GM23338 (cell line): ENCODE measurements around the gene NDUFA11. TPM values are rescaled to one million over a fixed set of nuclear protein-coding genes. Genes with fewer than 3 reads are reported as not detected.

Experiments
- ATAC-seq: fragments of 200-7000 bp; cut with Tn5 transposase; 3 replicates; pipeline ENCODE4 v1.9.1; 2020
- DNase-seq: peaks from one replicate; pipeline ENCODE4 v3.0.0-alpha.2; 2015; ENCODE audit warnings: low spot score
- H2AFZ ChIP-seq: fragments of 200-600 bp; sonication (generic); 2 replicates; pipeline ENCODE4 v1.8.0; 2016; ENCODE audit warnings: antibody characterized with exemption, mild to moderate bottlenecking, moderate library complexity
- H3F3A ChIP-seq: fragments of 200-600 bp; sonication (generic); replicated peaks from 2 replicates; pipeline ENCODE4 v1.8.0; 2017; ENCODE audit warnings: antibody characterized with exemption, mixed run types, low read depth
- H3K27ac ChIP-seq: fragments of 200-600 bp; sonication (generic); 2 replicates; pipeline ENCODE4 v1.6.1; 2016; ENCODE audit warnings: low read depth
- H3K27me3 ChIP-seq: fragments of 200-600 bp; sonication (generic); 2 replicates; pipeline ENCODE4 v1.8.0; 2016; ENCODE audit warnings: mild to moderate bottlenecking, mixed run types, moderate library complexity; ENCODE audit not compliant: insufficient read depth
- H3K36me3 ChIP-seq: fragments of 200-600 bp; sonication (generic); 2 replicates; pipeline ENCODE4 v1.8.0; 2016; ENCODE audit warnings: mild to moderate bottlenecking; ENCODE audit not compliant: insufficient read depth
- H3K4me1 ChIP-seq: fragments of 200-600 bp; sonication (generic); 2 replicates; pipeline ENCODE4 v1.8.0; 2016; ENCODE audit warnings: mild to moderate bottlenecking, moderate library complexity; ENCODE audit not compliant: insufficient read depth
- H3K4me2 ChIP-seq: fragments of 200-600 bp; sonication (generic); 2 replicates; pipeline ENCODE4 v1.7.1; 2017; ENCODE audit warnings: mixed run types
- H3K4me3 ChIP-seq: fragments of 200-600 bp; sonication (generic); 2 replicates; pipeline ENCODE4 v1.6.1; 2016; ENCODE audit warnings: mixed run types
- H3K79me2 ChIP-seq: fragments of 200-600 bp; sonication (generic); replicated peaks from 2 replicates; pipeline ENCODE4 v1.8.0; 2017; ENCODE audit warnings: mild to moderate bottlenecking; ENCODE audit not compliant: insufficient read depth
- H3K9me2 ChIP-seq: fragments of 200-600 bp; sonication (generic); 2 replicates; pipeline ENCODE4 v1.8.0; 2017; ENCODE audit not compliant: insufficient read depth
- H4K20me1 ChIP-seq: fragments of 200-600 bp; sonication (generic); replicated peaks from 2 replicates; pipeline ENCODE4 v1.8.0; 2017; ENCODE audit warnings: mild to moderate bottlenecking; ENCODE audit not compliant: insufficient read depth
- H3K27ac Mint-ChIP-seq: 2 replicates; pipeline ENCODE4 v1.8.0; 2020; ENCODE audit warnings: inconsistent platforms, mild to moderate bottlenecking, moderate library complexity, mixed read lengths
- H3K27me3 Mint-ChIP-seq: 3 replicates; pipeline ENCODE4 v1.8.0; 2022; ENCODE audit warnings: low read depth, mild to moderate bottlenecking, moderate library complexity, mixed read lengths, inconsistent platforms; ENCODE audit not compliant: insufficient read depth, poor library complexity
- H3K36me3 Mint-ChIP-seq: 3 replicates; pipeline ENCODE4 v1.8.0; 2021; ENCODE audit warnings: low read depth, mild to moderate bottlenecking, inconsistent platforms, moderate library complexity, mixed read lengths
- H3K4me1 Mint-ChIP-seq: 3 replicates; pipeline ENCODE4 v1.8.0; 2020; ENCODE audit warnings: mild to moderate bottlenecking, inconsistent platforms, mixed read lengths
- H3K4me3 Mint-ChIP-seq: 3 replicates; pipeline ENCODE4 v1.8.0; 2021; ENCODE audit warnings: moderate library complexity, mild to moderate bottlenecking, inconsistent platforms, mixed read lengths
- H3K9me3 Mint-ChIP-seq: 3 replicates; pipeline ENCODE4 v1.8.0; 2020; ENCODE audit warnings: moderate library complexity, mild to moderate bottlenecking, inconsistent platforms, mixed read lengths
- CREB1 ChIP-seq: fragments of 250-450 bp; sonication (Bioruptor Pico); IDR thresholded peaks from 2 replicates; pipeline ENCODE4 v1.5.0; 2020; ENCODE audit warnings: low read depth, mild to moderate bottlenecking, moderate library complexity
- ETS1 ChIP-seq: IDR thresholded peaks from 2 replicates; pipeline ENCODE4 v1.6.1; 2016; ENCODE audit warnings: antibody characterized with exemption
- EZH2 ChIP-seq: fragments of 200-600 bp; sonication (generic); IDR thresholded peaks from one replicate; pipeline ENCODE4 v1.8.0; 2017; ENCODE audit warnings: antibody characterized with exemption, mild to moderate bottlenecking, low read depth; ENCODE audit not compliant: unreplicated experiment
- EZH2phosphoT487 ChIP-seq: fragments of 200-600 bp; sonication (generic); IDR thresholded peaks from one replicate; pipeline ENCODE4 v1.8.1; 2018; ENCODE audit warnings: antibody characterized with exemption; ENCODE audit not compliant: unreplicated experiment
- NANOG ChIP-seq: IDR thresholded peaks from 2 replicates; pipeline ENCODE4 v1.6.1; 2016; ENCODE audit warnings: antibody characterized with exemption, borderline replicate concordance
- POLR2AphosphoS5 ChIP-seq: IDR thresholded peaks from 2 replicates; pipeline ENCODE4 v1.6.1; 2016; ENCODE audit warnings: antibody characterized with exemption, low read depth
- STAT1 ChIP-seq: IDR thresholded peaks from one replicate; pipeline ENCODE4 v1.6.1; 2016; ENCODE audit warnings: antibody characterized with exemption; ENCODE audit not compliant: unreplicated experiment
- ZNF331 ChIP-seq: fragments of 250-450 bp; sonication (Bioruptor Pico); IDR thresholded peaks from 2 replicates; pipeline ENCODE4 v1.5.0; 2020; ENCODE audit warnings: low read depth, mild to moderate bottlenecking, moderate library complexity
- ZNF462 ChIP-seq: fragments of 250-450 bp; sonication (Bioruptor Pico); IDR thresholded peaks from 2 replicates; pipeline ENCODE4 v1.5.0; 2020; ENCODE audit warnings: mild to moderate bottlenecking, moderate library complexity
- polyA plus RNA-seq: library from polyadenylated mRNA; unstranded; fragments of >200 nt; fragmentation: Nextera tagmentation; extraction: Ambion mirVana; gene quantifications from 2 replicates; pipeline ENCODE4 v1.2.1, GENCODE V29; 2016
- total RNA-seq: library from RNA; depleted of rRNA; stranded (reverse); fragments of >200 nt; shearing (Covaris generic); gene quantifications from 2 replicates; pipeline ENCODE4 v1.2.3, GENCODE V29; 2014

Gene NDUFA11
- total and polyA plus RNA-seq, 2 experiments from 2014 or later = 171 to 523 TPM

GRCh38 chr19:5864013-5864720, 39.4 kb downstream of the NDUFA11 start:
- H3K27ac Mint-ChIP-seq = peak overlapping the region; percentile 78; the same call in 1 of the 2 replicates

More at GRCh38 chr19:5864013-5864720, 39.4 kb downstream of the NDUFA11 start:
- no peak overlapping the region for H3K4me3 Mint-ChIP-seq
- H3K4me3 ChIP-seq = no peak overlapping the region
- H3K4me1 Mint-ChIP-seq = no peaks in the 10 kb centered on the region
- H3K9me3 Mint-ChIP-seq = peaks cover 3% of the 10 kb centered on the region; the same call in 1 of the 3 replicates
- H3K9me2 ChIP-seq = no peaks in the 10 kb centered on the region
- TF ChIP-seq ETS1 (no peak), EZH2phosphoT487 (no peak), CREB1 (CRISPR knock-in tag) (no peak), EZH2 (no peak), ZNF462 (CRISPR knock-in tag) (no peak), POLR2AphosphoS5 (no peak), NANOG (no peak), ZNF331 (CRISPR knock-in tag) (no peak), STAT1 (no peak)
- DNase-seq = no peak
- no peak overlapping the region for H3K27ac ChIP-seq
- peaks cover 13% of the 10 kb centered on the region for H3K27me3 Mint-ChIP-seq
- H3K36me3 ChIP-seq = no peaks in the 10 kb centered on the region
- no peak overlapping the region for H2AFZ ChIP-seq
- ATAC-seq = no peak
- no peaks in the 10 kb centered on the region; the same call in 2 of the 3 replicates for H3K36me3 Mint-ChIP-seq
- H4K20me1 ChIP-seq = no peaks in the 10 kb centered on the region
- H3F3A ChIP-seq = no peaks in the 10 kb centered on the region
- H3K4me1 ChIP-seq = no peaks in the 10 kb centered on the region
- H3K79me2 ChIP-seq = no peaks in the 10 kb centered on the region
- no peaks in the 10 kb centered on the region for H3K27me3 ChIP-seq
- H3K4me2 ChIP-seq = no peak overlapping the region
